ENCODE data around the gene OSBPL8.

DNA sequence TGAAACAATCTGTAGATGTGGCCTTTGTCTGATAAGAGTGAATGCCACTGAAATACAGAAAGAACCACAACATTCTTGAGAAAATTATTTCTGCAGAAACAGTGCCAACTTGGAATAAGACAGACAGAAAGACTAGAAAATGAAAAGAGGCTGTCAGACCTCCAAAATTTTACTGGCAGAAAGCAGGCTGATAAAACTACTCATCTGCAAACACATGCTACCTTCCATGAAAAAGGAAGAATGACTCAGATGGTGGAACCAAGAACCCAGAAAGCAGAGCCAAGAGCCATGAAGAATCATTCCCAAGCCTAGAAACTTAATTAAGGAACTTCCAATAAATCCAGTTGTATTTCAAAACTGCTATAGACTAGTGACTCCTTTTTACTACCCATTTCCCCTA lies 31.9 kb upstream of the OSBPL8 start:
- TF ChIP-seq, protein P1, sequence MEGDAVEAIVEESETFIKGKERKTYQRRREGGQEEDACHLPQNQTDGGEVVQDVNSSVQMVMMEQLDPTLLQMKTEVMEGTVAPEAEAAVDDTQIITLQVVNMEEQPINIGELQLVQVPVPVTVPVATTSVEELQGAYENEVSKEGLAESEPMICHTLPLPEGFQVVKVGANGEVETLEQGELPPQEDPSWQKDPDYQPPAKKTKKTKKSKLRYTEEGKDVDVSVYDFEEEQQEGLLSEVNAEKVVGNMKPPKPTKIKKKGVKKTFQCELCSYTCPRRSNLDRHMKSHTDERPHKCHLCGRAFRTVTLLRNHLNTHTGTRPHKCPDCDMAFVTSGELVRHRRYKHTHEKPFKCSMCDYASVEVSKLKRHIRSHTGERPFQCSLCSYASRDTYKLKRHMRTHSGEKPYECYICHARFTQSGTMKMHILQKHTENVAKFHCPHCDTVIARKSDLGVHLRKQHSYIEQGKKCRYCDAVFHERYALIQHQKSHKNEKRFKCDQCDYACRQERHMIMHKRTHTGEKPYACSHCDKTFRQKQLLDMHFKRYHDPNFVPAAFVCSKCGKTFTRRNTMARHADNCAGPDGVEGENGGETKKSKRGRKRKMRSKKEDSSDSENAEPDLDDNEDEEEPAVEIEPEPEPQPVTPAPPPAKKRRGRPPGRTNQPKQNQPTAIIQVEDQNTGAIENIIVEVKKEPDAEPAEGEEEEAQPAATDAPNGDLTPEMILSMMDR (IDR thresholded peaks at IDR 0.05; ENCODE audit: low read depth, low read length, missing input control), result no peak
- TF ChIP-seq, protein P2, sequence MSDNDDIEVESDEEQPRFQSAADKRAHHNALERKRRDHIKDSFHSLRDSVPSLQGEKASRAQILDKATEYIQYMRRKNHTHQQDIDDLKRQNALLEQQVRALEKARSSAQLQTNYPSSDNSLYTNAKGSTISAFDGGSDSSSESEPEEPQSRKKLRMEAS (IDR thresholded peaks at IDR 0.05), result no peak
- TF ChIP-seq, protein P3, sequence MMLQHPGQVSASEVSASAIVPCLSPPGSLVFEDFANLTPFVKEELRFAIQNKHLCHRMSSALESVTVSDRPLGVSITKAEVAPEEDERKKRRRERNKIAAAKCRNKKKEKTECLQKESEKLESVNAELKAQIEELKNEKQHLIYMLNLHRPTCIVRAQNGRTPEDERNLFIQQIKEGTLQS (IDR thresholded peaks at IDR 0.05), result no peak
- TF ChIP-seq SP1 (IDR thresholded peaks at IDR 0.05), result no peak
- TF ChIP-seq YY1 (IDR thresholded peaks at IDR 0.05), result no peak
- no peak for TF ChIP-seq TAF1 (conservative IDR thresholded peaks at IDR 0.05)
- TF ChIP-seq, protein P4, sequence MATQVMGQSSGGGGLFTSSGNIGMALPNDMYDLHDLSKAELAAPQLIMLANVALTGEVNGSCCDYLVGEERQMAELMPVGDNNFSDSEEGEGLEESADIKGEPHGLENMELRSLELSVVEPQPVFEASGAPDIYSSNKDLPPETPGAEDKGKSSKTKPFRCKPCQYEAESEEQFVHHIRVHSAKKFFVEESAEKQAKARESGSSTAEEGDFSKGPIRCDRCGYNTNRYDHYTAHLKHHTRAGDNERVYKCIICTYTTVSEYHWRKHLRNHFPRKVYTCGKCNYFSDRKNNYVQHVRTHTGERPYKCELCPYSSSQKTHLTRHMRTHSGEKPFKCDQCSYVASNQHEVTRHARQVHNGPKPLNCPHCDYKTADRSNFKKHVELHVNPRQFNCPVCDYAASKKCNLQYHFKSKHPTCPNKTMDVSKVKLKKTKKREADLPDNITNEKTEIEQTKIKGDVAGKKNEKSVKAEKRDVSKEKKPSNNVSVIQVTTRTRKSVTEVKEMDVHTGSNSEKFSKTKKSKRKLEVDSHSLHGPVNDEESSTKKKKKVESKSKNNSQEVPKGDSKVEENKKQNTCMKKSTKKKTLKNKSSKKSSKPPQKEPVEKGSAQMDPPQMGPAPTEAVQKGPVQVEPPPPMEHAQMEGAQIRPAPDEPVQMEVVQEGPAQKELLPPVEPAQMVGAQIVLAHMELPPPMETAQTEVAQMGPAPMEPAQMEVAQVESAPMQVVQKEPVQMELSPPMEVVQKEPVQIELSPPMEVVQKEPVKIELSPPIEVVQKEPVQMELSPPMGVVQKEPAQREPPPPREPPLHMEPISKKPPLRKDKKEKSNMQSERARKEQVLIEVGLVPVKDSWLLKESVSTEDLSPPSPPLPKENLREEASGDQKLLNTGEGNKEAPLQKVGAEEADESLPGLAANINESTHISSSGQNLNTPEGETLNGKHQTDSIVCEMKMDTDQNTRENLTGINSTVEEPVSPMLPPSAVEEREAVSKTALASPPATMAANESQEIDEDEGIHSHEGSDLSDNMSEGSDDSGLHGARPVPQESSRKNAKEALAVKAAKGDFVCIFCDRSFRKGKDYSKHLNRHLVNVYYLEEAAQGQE (IDR thresholded peaks at IDR 0.05), result no peak
- TF ChIP-seq, protein P5, sequence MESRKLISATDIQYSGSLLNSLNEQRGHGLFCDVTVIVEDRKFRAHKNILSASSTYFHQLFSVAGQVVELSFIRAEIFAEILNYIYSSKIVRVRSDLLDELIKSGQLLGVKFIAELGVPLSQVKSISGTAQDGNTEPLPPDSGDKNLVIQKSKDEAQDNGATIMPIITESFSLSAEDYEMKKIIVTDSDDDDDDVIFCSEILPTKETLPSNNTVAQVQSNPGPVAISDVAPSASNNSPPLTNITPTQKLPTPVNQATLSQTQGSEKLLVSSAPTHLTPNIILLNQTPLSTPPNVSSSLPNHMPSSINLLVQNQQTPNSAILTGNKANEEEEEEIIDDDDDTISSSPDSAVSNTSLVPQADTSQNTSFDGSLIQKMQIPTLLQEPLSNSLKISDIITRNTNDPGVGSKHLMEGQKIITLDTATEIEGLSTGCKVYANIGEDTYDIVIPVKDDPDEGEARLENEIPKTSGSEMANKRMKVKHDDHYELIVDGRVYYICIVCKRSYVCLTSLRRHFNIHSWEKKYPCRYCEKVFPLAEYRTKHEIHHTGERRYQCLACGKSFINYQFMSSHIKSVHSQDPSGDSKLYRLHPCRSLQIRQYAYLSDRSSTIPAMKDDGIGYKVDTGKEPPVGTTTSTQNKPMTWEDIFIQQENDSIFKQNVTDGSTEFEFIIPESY (IDR thresholded peaks at IDR 0.05), result no peak
- no peak for TF ChIP-seq NR2F2 (IDR thresholded peaks at IDR 0.05)

Data from liver (tissue), 3 donors.